K562 (cell line): Measurements from ENCODE around the gene RBBP8.

Source experiments
- EZH2 ChIP-seq: IDR thresholded peaks from 2 replicates; pipeline ENCODE4 v1.6.1; 2012; ENCODE audit warnings: low read depth, mild to moderate bottlenecking, inconsistent platforms, low read length, borderline replicate concordance
- SIN3B ChIP-seq: fragments of 450-650 bp; IDR thresholded peaks from 2 replicates; pipeline ENCODE4 v1.6.1; 2017; ENCODE audit warnings: low read depth, mild to moderate bottlenecking, moderate library complexity
- TF ChIP-seq, protein P1 (sequence below): fragments of 200-800 bp; sonication (Bioruptor generic); IDR thresholded peaks from 2 replicates; pipeline ENCODE4 v1.6.1; 2016; ENCODE audit warnings: missing genetic modification characterization, missing compliant biosample characterization

DNA sequence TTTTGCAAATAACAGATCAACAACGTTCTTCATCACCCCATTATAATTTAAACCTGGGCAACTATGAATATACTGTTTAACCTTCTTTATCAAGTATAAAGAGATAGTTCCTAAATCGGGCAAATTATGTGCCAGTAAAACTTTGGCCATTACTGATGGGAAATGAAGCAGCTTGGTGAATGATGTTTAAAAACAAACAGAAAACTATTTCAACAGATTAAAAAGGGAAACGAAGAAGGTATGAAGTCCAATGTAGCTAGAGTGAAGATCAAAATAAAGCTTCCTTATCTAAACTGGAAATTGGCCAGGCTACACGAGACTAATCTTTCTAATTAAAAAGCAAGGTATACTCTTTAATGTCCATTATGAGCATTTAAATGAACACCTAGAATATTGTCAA lies 6.7 kb upstream of the RBBP8 start:
- TF ChIP-seq EZH2 (no peak), SIN3B (no peak)
- TF ChIP-seq, protein P1, sequence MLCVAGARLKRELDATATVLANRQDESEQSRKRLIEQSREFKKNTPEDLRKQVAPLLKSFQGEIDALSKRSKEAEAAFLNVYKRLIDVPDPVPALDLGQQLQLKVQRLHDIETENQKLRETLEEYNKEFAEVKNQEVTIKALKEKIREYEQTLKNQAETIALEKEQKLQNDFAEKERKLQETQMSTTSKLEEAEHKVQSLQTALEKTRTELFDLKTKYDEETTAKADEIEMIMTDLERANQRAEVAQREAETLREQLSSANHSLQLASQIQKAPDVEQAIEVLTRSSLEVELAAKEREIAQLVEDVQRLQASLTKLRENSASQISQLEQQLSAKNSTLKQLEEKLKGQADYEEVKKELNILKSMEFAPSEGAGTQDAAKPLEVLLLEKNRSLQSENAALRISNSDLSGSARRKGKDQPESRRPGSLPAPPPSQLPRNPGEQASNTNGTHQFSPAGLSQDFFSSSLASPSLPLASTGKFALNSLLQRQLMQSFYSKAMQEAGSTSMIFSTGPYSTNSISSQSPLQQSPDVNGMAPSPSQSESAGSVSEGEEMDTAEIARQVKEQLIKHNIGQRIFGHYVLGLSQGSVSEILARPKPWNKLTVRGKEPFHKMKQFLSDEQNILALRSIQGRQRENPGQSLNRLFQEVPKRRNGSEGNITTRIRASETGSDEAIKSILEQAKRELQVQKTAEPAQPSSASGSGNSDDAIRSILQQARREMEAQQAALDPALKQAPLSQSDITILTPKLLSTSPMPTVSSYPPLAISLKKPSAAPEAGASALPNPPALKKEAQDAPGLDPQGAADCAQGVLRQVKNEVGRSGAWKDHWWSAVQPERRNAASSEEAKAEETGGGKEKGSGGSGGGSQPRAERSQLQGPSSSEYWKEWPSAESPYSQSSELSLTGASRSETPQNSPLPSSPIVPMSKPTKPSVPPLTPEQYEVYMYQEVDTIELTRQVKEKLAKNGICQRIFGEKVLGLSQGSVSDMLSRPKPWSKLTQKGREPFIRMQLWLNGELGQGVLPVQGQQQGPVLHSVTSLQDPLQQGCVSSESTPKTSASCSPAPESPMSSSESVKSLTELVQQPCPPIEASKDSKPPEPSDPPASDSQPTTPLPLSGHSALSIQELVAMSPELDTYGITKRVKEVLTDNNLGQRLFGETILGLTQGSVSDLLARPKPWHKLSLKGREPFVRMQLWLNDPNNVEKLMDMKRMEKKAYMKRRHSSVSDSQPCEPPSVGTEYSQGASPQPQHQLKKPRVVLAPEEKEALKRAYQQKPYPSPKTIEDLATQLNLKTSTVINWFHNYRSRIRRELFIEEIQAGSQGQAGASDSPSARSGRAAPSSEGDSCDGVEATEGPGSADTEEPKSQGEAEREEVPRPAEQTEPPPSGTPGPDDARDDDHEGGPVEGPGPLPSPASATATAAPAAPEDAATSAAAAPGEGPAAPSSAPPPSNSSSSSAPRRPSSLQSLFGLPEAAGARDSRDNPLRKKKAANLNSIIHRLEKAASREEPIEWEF (CRISPR knock-in tag) = no peak
